PC-3 (cell line): ENCODE data around the gene ABL1. TPM values are rescaled to one million over a fixed set of nuclear protein-coding genes. Genes with fewer than 3 reads are reported as not detected.

Experiments
- ATAC-seq: fragments of 200-7000 bp; cut with Tn5 transposase; 2 replicates; pipeline ENCODE4 v1.9.1; 2020; ENCODE audit warnings: mild to moderate bottlenecking, moderate library complexity
- BruUV-seq: library from RNA; stranded (reverse); fragments of 400-500 nt; replicated peaks from 2 replicates; lab custom pipeline; 2021; lab: Mats Ljungman, UMichigan
- CTCF ChIA-PET: fragments of 300-600 bp; sonication (Branson Sonifier 250); formaldehyde crosslinking; loops from one replicate; lab custom pipeline; 2022; ENCODE audit warnings: antibody characterized with exemption; lab: Charles Lee
- POLR2A ChIA-PET: fragments of 300-600 bp; sonication (Branson Sonifier 250); formaldehyde crosslinking; loops from one replicate; lab custom pipeline; 2022; ENCODE audit warnings: antibody characterized with exemption; ENCODE audit not compliant: unreplicated experiment; lab: Charles Lee
- DNase-seq: peaks from one replicate; pipeline ENCODE4 v3.0.0-alpha.2; 2015
- H2AFZ ChIP-seq: fragments of 300-600 bp; sonication (generic); 2 replicates; pipeline ENCODE4 v1.6.0; 2016; ENCODE audit warnings: antibody characterized with exemption, low read length
- H3F3A ChIP-seq: fragments of 300-600 bp; sonication (generic); one replicate; pipeline ENCODE4 v1.6.0; 2017; ENCODE audit warnings: antibody characterized with exemption, low read length, control low read depth, mild to moderate bottlenecking; ENCODE audit not compliant: unreplicated experiment
- H3K27ac ChIP-seq: fragments of 300-600 bp; sonication (generic); 2 replicates; pipeline ENCODE4 v1.5.1; 2016; ENCODE audit warnings: mild to moderate bottlenecking, low read length
- H3K27me3 ChIP-seq: fragments of 300-600 bp; sonication (generic); 2 replicates; pipeline ENCODE4 v1.6.1; 2016; ENCODE audit warnings: low read length, mixed read lengths
- H3K36me3 ChIP-seq: fragments of 300-600 bp; sonication (generic); 2 replicates; pipeline ENCODE4 v1.6.1; 2016; ENCODE audit warnings: low read depth, mixed run types, low read length, mixed read lengths
- H3K4me1 ChIP-seq: fragments of 300-600 bp; sonication (generic); 2 replicates; pipeline ENCODE4 v1.5.1; 2016; ENCODE audit warnings: low read length; ENCODE audit not compliant: insufficient read depth
- H3K4me2 ChIP-seq: fragments of 300-600 bp; sonication (generic); 2 replicates; pipeline ENCODE4 v1.6.0; 2016; ENCODE audit warnings: low read length
- H3K4me3 ChIP-seq: fragments of 300-600 bp; sonication (generic); 2 replicates; pipeline ENCODE4 v1.5.1; 2016; ENCODE audit warnings: mild to moderate bottlenecking, low read length, mixed read lengths
- H3K79me2 ChIP-seq: fragments of 300-600 bp; sonication (generic); 2 replicates; pipeline ENCODE4 v1.6.1; 2017; ENCODE audit warnings: low read length, mixed read lengths
- H3K9ac ChIP-seq: fragments of 300-600 bp; sonication (generic); 2 replicates; pipeline ENCODE4 v1.6.0; 2016; ENCODE audit warnings: mild to moderate bottlenecking, low read length
- H3K9me2 ChIP-seq: fragments of 300-600 bp; sonication (generic); replicated peaks from 2 replicates; pipeline ENCODE4 v1.6.1; 2016; ENCODE audit warnings: mixed run types, low read length, mixed read lengths
- H3K9me3 ChIP-seq: fragments of 300-600 bp; sonication (generic); 2 replicates; pipeline ENCODE4 v1.6.1; 2016; ENCODE audit warnings: low read length, mixed read lengths
- H4K20me1 ChIP-seq: fragments of 300-600 bp; sonication (generic); 2 replicates; pipeline ENCODE4 v1.6.1; 2016; ENCODE audit warnings: low read length, mixed read lengths
- EZH2 ChIP-seq: fragments of 300-600 bp; sonication (generic); IDR thresholded peaks from one replicate; pipeline ENCODE4 v1.6.1; 2017; ENCODE audit warnings: antibody characterized with exemption, mild to moderate bottlenecking, low read length; ENCODE audit not compliant: unreplicated experiment
- EZH2phosphoT487 ChIP-seq: fragments of 300-600 bp; sonication (generic); IDR thresholded peaks from 2 replicates; pipeline ENCODE4 v1.6.1; 2018; ENCODE audit warnings: mild to moderate bottlenecking, antibody characterized with exemption, low read length, borderline replicate concordance
- intact Hi-C: fragments of 100-400 bp; cut with micrococcal nuclease; formaldehyde crosslinking; loops from 2 replicates; pipeline ENCODE4 v1.9.0; 2023
- total RNA-seq: library from RNA; depleted of rRNA; stranded (reverse); fragments of >200 nt; gene quantifications from 2 replicates; pipeline ENCODE4 v1.2.3, GENCODE V29; 2014
- TF ChIP-seq, protein P1 (sequence below): fragments of 300-600 bp; sonication (generic); conservative IDR thresholded peaks from 2 replicates; pipeline ENCODE4 v1.5.1; 2017; ENCODE audit warnings: antibody characterized with exemption, low read depth, mild to moderate bottlenecking, low read length

The ABL1 gene
- total RNA-seq, 1 experiment from 2014 or later = 22.8 TPM

- Histone ChIP-seq H3K9me2 (no peaks in the 10 kb centered on the region), H3K79me2 (no peaks in the 10 kb centered on the region), H3K36me3 (no peaks in the 10 kb centered on the region), H4K20me1 (no peaks in the 10 kb centered on the region), H3K9me3 (no peaks in the 10 kb centered on the region), H3K9ac (no peak overlapping the region), H3F3A (no peaks in the 10 kb centered on the region), H3K4me2 (no peak overlapping the region), H3K27ac (no peak overlapping the region), H3K27me3 (no peaks in the 10 kb centered on the region), H2AFZ (no peak overlapping the region), H3K4me3 (no peak overlapping the region), H3K4me1 (no peaks in the 10 kb centered on the region)
- ATAC-seq (no peak), DNase-seq (no peak)
- CTCF ChIA-PET = no interaction called here
- intact Hi-C loops = no loop called here
- BruUV-seq = no TSS peak
- TF ChIP-seq EZH2 (no peak), EZH2phosphoT487 (no peak)
- TF ChIP-seq, protein P1, sequence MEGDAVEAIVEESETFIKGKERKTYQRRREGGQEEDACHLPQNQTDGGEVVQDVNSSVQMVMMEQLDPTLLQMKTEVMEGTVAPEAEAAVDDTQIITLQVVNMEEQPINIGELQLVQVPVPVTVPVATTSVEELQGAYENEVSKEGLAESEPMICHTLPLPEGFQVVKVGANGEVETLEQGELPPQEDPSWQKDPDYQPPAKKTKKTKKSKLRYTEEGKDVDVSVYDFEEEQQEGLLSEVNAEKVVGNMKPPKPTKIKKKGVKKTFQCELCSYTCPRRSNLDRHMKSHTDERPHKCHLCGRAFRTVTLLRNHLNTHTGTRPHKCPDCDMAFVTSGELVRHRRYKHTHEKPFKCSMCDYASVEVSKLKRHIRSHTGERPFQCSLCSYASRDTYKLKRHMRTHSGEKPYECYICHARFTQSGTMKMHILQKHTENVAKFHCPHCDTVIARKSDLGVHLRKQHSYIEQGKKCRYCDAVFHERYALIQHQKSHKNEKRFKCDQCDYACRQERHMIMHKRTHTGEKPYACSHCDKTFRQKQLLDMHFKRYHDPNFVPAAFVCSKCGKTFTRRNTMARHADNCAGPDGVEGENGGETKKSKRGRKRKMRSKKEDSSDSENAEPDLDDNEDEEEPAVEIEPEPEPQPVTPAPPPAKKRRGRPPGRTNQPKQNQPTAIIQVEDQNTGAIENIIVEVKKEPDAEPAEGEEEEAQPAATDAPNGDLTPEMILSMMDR = no peak
- POLR2A ChIA-PET = no interaction called here
These were observed 69.3 kb downstream of the ABL1 start for GRCh38 chr9:130904070-130905044.

- ATAC-seq (no peak), DNase-seq (no peak)
- no peaks in the 10 kb centered on the region for H3K9me3 ChIP-seq
- CTCF ChIA-PET = no interaction called here
- H2AFZ ChIP-seq = no peak overlapping the region
- H3K79me2 ChIP-seq = no peaks in the 10 kb centered on the region
- no peak overlapping the region for H3K4me2 ChIP-seq
- no peaks in the 10 kb centered on the region for H4K20me1 ChIP-seq
- POLR2A ChIA-PET = no interaction called here
- H3K36me3 ChIP-seq = no peaks in the 10 kb centered on the region
- no peak overlapping the region for H3K27ac ChIP-seq
- H3K4me3 ChIP-seq = no peak overlapping the region
- H3K9me2 ChIP-seq = no peaks in the 10 kb centered on the region
- TF ChIP-seq EZH2 (no peak), EZH2phosphoT487 (no peak)
- TF ChIP-seq, protein P1 = no peak
- no peaks in the 10 kb centered on the region for H3K4me1 ChIP-seq
- no peaks in the 10 kb centered on the region for H3F3A ChIP-seq
- intact Hi-C loops = no loop called here
- no peaks in the 10 kb centered on the region for H3K27me3 ChIP-seq
- BruUV-seq = no TSS peak
- H3K9ac ChIP-seq = no peak overlapping the region
These were observed 70.3 kb downstream of the ABL1 start for GRCh38 chr9:130905125-130905901.
